GM10248 (cell line): Measurements from ENCODE around the gene LCLAT1.

Experiments used
- CTCF ChIA-PET: fragments of 300-600 bp; sonication (Branson Sonifier 250); formaldehyde crosslinking; extraction: SDS; loops from one replicate; lab custom pipeline; 2021; ENCODE audit warnings: antibody characterized with exemption; lab: Yijun Ruan, JAX
- POLR2A ChIA-PET: fragments of 350-650 bp; sonication (Branson Sonifier 250); formaldehyde crosslinking; extraction: SDS; loops from one replicate; lab custom pipeline; 2020; ENCODE audit warnings: antibody characterized with exemption; lab: Yijun Ruan, JAX
- DNase-seq: peaks from one replicate; pipeline ENCODE4 v3.0.0; 2012; ENCODE audit errors: extremely low spot score
- TF ChIP-seq, protein P1 (sequence below): IDR thresholded peaks from 2 replicates; pipeline ENCODE4 v1.5.1; 2012; ENCODE audit warnings: mild to moderate bottlenecking, low read depth; ENCODE audit errors: extremely low read depth, missing control alignments, control extremely low read depth

LCLAT1 gene

DNA sequence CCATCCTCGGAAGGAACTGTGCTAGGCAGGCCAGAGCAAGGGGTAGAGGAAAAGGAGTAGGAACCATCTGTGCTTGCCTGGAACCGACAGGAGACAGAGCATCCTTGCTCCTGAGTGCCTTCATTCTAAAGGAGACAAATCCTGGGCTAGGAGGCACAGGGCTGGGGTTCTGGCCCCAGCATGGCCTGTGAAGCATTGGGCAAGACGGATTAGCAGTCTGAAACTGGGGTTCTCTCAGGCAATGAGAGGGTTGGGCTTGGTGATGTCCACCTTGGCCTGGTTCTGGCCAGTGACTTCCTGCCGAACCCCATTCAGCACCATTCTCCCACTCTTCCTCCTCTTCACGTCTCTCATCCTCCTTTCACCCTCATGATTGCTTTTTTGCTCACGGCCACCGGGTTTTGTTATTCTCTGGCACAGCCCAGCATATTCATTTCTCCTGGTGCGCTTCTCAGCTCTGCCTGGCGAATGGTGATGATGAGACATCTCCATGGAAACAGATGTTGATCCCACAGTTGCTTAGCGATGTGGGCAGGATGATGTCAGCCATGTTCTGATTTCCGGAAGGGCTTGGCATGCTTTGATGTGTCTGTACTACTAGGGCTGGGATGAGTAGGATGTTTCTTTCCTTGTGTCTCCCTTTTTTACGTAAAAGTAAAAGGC is 232.5 kb downstream of the LCLAT1 start:
- DNase-seq = no peak
- TF ChIP-seq, protein P1, sequence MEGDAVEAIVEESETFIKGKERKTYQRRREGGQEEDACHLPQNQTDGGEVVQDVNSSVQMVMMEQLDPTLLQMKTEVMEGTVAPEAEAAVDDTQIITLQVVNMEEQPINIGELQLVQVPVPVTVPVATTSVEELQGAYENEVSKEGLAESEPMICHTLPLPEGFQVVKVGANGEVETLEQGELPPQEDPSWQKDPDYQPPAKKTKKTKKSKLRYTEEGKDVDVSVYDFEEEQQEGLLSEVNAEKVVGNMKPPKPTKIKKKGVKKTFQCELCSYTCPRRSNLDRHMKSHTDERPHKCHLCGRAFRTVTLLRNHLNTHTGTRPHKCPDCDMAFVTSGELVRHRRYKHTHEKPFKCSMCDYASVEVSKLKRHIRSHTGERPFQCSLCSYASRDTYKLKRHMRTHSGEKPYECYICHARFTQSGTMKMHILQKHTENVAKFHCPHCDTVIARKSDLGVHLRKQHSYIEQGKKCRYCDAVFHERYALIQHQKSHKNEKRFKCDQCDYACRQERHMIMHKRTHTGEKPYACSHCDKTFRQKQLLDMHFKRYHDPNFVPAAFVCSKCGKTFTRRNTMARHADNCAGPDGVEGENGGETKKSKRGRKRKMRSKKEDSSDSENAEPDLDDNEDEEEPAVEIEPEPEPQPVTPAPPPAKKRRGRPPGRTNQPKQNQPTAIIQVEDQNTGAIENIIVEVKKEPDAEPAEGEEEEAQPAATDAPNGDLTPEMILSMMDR = no peak
- CTCF ChIA-PET = interaction anchor here (1.9 kb wide), 1 partner anchor 32 kb away, joined by 7 read pairs; no protein-coding TSS in a partner anchor

DNA sequence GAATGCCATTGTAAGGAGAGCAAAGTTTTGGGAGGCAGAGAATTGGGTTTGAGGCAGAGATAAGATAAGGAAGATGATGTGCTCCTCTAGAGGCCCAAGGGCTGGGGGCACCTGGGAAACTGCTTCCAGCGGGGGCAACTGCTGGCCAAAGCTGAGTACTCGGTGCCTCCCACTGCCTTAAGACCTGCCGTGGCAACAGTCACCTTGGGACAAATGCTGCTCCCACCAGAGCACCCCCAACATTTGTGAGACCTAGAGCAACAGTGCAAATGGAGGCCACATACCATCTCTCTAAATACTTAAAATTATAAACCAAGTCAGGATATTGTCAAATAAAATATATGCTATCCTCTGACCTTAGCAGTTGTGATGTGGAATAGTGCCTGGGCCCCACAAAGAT is 233.1 kb downstream of the LCLAT1 start:
- no peak for DNase-seq
- POLR2A ChIA-PET = no interaction called here
- TF ChIP-seq, protein P1 = no peak
- CTCF ChIA-PET = interaction anchor here (1.9 kb wide), 1 partner anchor 31 kb away, joined by 7 read pairs; no protein-coding TSS in a partner anchor

More for the DNA sequence above, 232.5 kb downstream of the LCLAT1 start:
- POLR2A ChIA-PET = no interaction called here

DNA sequence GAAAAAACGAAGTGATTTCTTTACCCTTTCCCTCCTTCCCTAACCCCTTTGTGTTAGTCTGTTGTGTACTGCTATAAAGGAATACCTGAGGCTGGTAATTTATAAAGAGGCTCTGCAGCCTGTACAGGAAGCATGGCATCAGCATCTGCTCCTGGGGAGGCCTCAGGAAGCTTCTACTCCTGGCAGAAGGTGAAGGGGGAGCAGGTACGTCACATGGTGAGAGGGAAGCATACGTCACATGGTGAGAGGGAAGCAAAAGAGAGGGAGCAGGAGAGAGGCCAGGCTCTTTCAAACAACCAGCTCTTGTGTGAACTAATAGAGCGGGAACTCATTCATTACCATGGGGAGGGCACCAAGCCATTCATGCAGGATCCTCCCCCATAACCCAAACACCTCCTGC is 234.0 kb downstream of the LCLAT1 start:
- POLR2A ChIA-PET = no interaction called here
- CTCF ChIA-PET = interaction anchor here (1.9 kb wide), 1 partner anchor 30 kb away, joined by 7 read pairs; no protein-coding TSS in a partner anchor
- DNase-seq = no peak
- TF ChIP-seq, protein P1 = no peak

DNA sequence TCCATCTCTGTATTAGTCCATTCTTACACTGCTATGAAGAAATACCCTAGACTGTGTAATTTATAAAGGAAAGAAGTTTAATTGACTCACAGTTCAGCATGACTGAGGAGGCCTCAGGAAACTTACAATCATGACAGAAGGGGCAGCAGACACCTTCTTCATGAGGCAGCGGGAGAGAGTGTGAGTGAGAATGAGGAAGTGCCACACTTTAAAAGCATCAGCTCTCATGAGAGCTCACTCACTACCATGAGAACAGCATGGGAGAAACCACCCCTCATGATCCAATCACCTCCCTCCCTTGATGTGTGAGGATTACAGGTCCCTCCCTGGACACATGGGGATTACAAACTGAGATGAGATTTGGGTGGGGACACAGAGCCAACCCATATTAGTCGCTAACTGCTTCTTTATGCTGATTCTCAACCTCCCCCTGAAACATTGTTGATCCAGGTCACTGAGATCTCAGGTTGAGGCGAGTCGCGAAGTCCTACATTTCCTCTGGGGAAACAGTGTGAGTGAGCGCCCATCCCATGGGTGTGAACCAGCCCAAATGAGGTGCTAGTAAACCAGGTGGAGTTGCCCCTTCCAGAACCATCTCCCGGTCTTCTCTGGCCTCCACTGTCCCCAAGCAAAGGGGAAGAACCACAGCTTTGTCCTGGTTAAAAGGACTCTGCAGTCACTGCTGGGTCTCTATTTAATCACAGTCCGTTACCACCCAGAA is 236.3 kb downstream of the LCLAT1 start:
- no peak for DNase-seq
- TF ChIP-seq, protein P1 = no peak
- POLR2A ChIA-PET = no interaction called here
- CTCF ChIA-PET = interaction anchor here (1.0 to 16.7 kb wide), 3 partner anchors 10 to 475 kb away, joined by 3 to 242 read pairs (median 6); no protein-coding TSS in a partner anchor

DNA sequence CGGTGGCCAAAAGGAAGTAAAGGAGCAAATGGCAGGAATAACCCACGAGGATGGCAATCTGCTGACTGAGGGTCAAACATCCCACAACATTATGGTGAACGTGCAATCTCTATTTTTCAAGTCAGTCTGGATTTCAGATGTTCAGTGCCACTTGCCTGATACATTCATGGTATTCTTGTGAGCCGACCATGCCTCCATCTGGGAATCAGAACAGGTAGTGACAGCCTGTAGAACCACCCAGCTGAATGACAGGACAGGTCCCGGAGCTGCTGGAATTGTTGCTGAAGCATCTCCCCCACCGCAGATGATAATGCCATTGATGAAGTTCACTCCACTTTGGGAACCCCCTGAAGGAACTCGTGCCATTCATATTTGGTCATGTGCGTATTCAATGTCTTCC is 237.0 kb downstream of the LCLAT1 start:
- ChIA-PET CTCF (interaction anchor here (16.7 kb wide), 1 partner anchor 26 kb away, joined by 242 read pairs; no protein-coding TSS in a partner anchor), POLR2A (no interaction called here)
- TF ChIP-seq, protein P1 = no peak
- no peak for DNase-seq

DNA sequence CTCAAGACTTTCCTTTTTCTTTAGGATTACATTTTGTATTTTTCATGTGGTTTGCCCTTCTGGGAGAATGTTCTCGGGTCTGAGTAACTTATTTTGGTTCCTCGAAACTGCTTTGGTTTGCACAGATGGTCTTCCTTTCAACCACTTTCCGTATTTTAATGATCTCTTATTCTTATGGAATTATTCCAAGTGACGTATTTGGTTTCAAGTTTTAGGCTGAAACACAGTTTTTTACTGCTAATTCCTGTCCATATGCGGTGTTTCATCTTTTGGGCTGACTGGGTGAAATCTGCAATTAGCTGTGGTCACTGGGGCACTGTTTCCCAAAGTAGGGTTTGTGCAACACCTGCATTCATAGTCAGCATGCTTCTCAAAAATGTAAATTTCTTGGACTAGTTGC is 237.5 kb downstream of the LCLAT1 start:
- POLR2A ChIA-PET = no interaction called here

More for the DNA sequence above, 237.5 kb downstream of the LCLAT1 start:
- DNase-seq = no peak
- CTCF ChIA-PET = interaction anchor here (16.7 kb wide), 1 partner anchor 25 kb away, joined by 242 read pairs; no protein-coding TSS in a partner anchor
- TF ChIP-seq, protein P1 = no peak
